ENCODE measurements around the gene RELN. TPM values are rescaled to one million over a fixed set of nuclear protein-coding genes. Genes with fewer than 3 reads are reported as not detected.

Gene RELN
- polyA plus RNA-seq, 1 donor (not counting 4 experiments of a cell fraction or from before 2014, with no cell fraction given): not detected

DNA sequence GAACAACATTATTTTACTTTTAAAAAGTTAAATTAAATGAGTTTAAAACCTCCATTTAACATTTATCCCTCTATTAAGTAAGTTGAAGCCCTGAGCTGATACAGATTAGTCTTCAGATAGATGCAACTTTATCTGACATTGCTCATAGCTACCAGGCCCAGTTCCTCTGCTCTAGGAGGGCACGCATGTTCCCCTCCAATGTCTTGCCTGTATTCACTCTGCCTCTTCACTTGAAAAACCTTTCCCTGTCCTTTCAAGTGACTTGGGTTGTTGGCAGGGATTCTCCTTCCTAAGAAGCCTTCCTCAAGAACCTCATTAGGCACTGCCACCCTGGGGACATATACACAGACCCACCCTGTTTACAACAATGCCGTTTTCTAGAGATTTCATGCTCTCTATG, 270.4 kb downstream of the RELN start:
- TF ChIP-seq CTCF (optimal IDR thresholded peaks at IDR 0.05 in 1 of 3, IDR thresholded peaks at IDR 0.05 in 1 of 3, conservative IDR thresholded peaks at IDR 0.05 in 1 of 3; ENCODE audit: extremely low read depth in 1 of 3, insufficient read depth in 2 of 3, low read length in 3 of 3) (no peak), EZH2 (IDR thresholded peaks at IDR 0.05; ENCODE audit: low read length) (no peak)
- H4K20me1 ChIP-seq (ENCODE audit: control insufficient read depth, extremely low read depth, insufficient read depth, low read length): no peaks in the 10 kb centered on the region
- no peaks in the 10 kb centered on the region for H3K9me3 ChIP-seq (ENCODE audit: control insufficient read depth, low read depth, low read length)
- FAIRE-seq: no peak
- no peaks in the 10 kb centered on the region for H3K36me3 ChIP-seq (ENCODE audit: control insufficient read depth in 2 of 2, extremely low read depth in 1 of 2, insufficient read depth in 2 of 2, low read length in 2 of 2)
- no peak overlapping the region for H3K9ac ChIP-seq (ENCODE audit: control insufficient read depth, extremely low read depth, insufficient read depth, low read length)
- H3K27me3 ChIP-seq (ENCODE audit: control insufficient read depth, extremely low read depth, insufficient read depth, low read length): peaks cover 3% of the 10 kb centered on the region
- DNase-seq (ENCODE audit: low read depth, low spot score): no peak
- H2AFZ ChIP-seq (ENCODE audit: control insufficient read depth, low read length): peak overlapping the region; percentile 84
- H3K79me2 ChIP-seq (ENCODE audit: control insufficient read depth, insufficient read depth, low read length): no peaks in the 10 kb centered on the region
- H3K27ac ChIP-seq (ENCODE audit: control insufficient read depth, insufficient read depth, low read length): peak overlapping the region; percentile 70
- no peak overlapping the region for H3K4me3 ChIP-seq (ENCODE audit: control insufficient read depth in 2 of 3, extremely low read depth in 1 of 3, insufficient read depth in 2 of 3, low read depth in 1 of 3, low read length in 3 of 3)
- no peak overlapping the region for H3K4me2 ChIP-seq (ENCODE audit: control insufficient read depth, extremely low read depth, insufficient read depth, low read depth, low read length)
- H3K9me1 ChIP-seq (ENCODE audit: control insufficient read depth, extremely low read depth, insufficient read depth, low read length): no peaks in the 10 kb centered on the region
- dilution Hi-C loops (cut with MboI; ENCODE audit: extremely low pct_ligation_motif_present, low sequenced_read_pairs): no loop called here
- peaks cover 20% of the 10 kb centered on the region for H3K4me1 ChIP-seq (ENCODE audit: control insufficient read depth, extremely low read depth, insufficient read depth, low read length)

DNA sequence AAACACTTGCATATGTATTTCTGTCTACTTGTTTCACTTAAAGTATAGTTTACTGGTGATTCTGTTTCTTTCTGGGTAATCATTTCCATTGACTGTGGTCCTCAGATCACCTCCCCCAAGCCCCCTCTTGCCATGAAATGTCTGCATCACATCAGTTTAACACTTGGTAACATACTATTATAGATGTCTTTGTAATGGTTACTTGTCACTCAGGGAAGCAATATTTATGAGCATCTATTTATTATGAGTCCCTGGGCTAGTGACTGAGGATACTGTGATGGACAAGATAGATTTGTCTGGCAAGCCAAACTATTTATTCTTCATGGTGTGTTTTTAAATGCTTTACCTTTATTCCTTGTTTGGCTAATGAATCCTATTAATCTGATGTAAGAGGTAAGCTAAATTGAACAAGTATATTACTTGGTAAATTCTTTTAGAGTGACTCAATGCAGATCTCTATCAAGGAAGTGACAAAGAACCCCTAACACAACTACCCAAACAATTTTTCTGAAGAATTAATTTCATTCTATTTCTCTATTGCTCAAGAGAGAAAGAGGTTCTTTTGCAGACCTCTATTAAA, 270.9 kb downstream of the RELN start:
- H4K20me1 ChIP-seq (ENCODE audit: control insufficient read depth, extremely low read depth, insufficient read depth, low read length): no peaks in the 10 kb centered on the region
- no peaks in the 10 kb centered on the region for H3K79me2 ChIP-seq (ENCODE audit: control insufficient read depth, insufficient read depth, low read length)
- H3K4me2 ChIP-seq (ENCODE audit: control insufficient read depth, extremely low read depth, insufficient read depth, low read depth, low read length): peak overlapping the region; percentile 12
- peak overlapping the region; percentile 1 for H2AFZ ChIP-seq (ENCODE audit: control insufficient read depth, low read length)
- H3K36me3 ChIP-seq (ENCODE audit: control insufficient read depth in 2 of 2, extremely low read depth in 1 of 2, insufficient read depth in 2 of 2, low read length in 2 of 2): no peaks in the 10 kb centered on the region
- H3K4me1 ChIP-seq (ENCODE audit: control insufficient read depth, extremely low read depth, insufficient read depth, low read length): peaks cover 20% of the 10 kb centered on the region
- no peak overlapping the region for H3K4me3 ChIP-seq (ENCODE audit: control insufficient read depth in 2 of 3, extremely low read depth in 1 of 3, insufficient read depth in 2 of 3, low read depth in 1 of 3, low read length in 3 of 3)
- peaks cover 3% of the 10 kb centered on the region for H3K27me3 ChIP-seq (ENCODE audit: control insufficient read depth, extremely low read depth, insufficient read depth, low read length)
- H3K9me3 ChIP-seq (ENCODE audit: control insufficient read depth, low read depth, low read length): no peaks in the 10 kb centered on the region
- TF ChIP-seq CTCF (optimal IDR thresholded peaks at IDR 0.05 in 1 of 3, IDR thresholded peaks at IDR 0.05 in 1 of 3, conservative IDR thresholded peaks at IDR 0.05 in 1 of 3; ENCODE audit: extremely low read depth in 1 of 3, insufficient read depth in 2 of 3, low read length in 3 of 3) (no peak), EZH2 (IDR thresholded peaks at IDR 0.05; ENCODE audit: low read length) (no peak)
- DNase-seq (ENCODE audit: low read depth, low spot score): no peak
- no peaks in the 10 kb centered on the region for H3K9me1 ChIP-seq (ENCODE audit: control insufficient read depth, extremely low read depth, insufficient read depth, low read length)
- FAIRE-seq: no peak
- peak overlapping the region; percentile 70 for H3K27ac ChIP-seq (ENCODE audit: control insufficient read depth, insufficient read depth, low read length)
- dilution Hi-C loops (cut with MboI; ENCODE audit: extremely low pct_ligation_motif_present, low sequenced_read_pairs): no loop called here
- H3K9ac ChIP-seq (ENCODE audit: control insufficient read depth, extremely low read depth, insufficient read depth, low read length): no peak overlapping the region

All from keratinocyte (primary cell).